ENCODE measurements around the gene TRAIP.
A peak's percentile ranks its signal among the peaks of the same experiment; 100 is the strongest.

Gene TRAIP

DNA sequence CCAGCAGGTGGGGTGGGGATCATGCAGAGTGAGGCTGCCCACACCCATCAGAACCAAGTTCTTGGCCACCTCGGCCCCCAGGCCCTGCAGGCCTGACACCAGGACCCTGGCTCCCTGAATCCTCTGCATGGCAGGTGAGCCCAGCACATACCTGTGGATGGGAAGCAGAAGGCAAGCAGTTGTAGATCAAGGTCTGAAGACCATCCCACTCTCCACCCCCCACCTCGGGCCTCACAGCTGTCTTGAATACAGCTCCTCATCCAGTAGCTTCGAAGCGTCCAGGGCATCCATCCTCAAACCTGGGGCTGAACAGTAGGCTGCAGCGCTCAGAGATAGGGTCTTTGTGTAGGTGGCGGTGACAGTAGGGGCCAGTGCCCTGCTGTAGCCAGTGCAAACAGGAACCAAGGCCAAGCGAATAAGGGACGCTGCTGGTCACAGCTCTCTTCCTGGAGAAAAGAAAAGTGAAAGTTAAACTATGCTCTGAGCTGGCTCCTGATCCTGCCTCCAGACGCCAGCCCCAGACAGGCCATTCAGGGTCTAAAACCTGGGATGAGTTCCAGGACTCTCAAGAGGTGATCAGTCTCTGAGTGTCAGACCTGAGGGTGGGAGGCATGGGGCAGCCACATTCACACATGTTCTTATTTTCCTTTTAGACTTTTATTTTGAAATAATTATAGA is 42.7 kb downstream of the TRAIP start, which contains the start of gene UBA7:
Gene UBA7 (minus strand): TSS at position 457 of the 678 bp plus-strand sequence. CDS start 166 bp downstream, at position 291.
- Histone ChIP-seq H3K27me3 (ENCODE audit: insufficient read depth, low read length) (no peaks in the 10 kb centered on the region), H3K4me3 (ENCODE audit: low read depth, low read length) (peak within 1 kb of the TSS; percentile 80), H3K27ac (ENCODE audit: low read depth, low read length) (peak within 1 kb of the TSS; percentile 38), H3K4me1 (ENCODE audit: control insufficient read depth, insufficient read depth, low read length, unreplicated experiment) (peaks cover 16% of the 10 kb centered on the region), H3K36me3 (ENCODE audit: insufficient read depth, low read length) (peaks cover 12% of the 10 kb centered on the region; the same call in 1 of the 2 replicates), H2AFZ (ENCODE audit: low read length, unreplicated experiment) (peak within 1 kb of the TSS; percentile 54), H3K79me2 (ENCODE audit: control insufficient read depth, insufficient read depth, low read length, unreplicated experiment) (peaks cover 11% of the 10 kb centered on the region)

DNA sequence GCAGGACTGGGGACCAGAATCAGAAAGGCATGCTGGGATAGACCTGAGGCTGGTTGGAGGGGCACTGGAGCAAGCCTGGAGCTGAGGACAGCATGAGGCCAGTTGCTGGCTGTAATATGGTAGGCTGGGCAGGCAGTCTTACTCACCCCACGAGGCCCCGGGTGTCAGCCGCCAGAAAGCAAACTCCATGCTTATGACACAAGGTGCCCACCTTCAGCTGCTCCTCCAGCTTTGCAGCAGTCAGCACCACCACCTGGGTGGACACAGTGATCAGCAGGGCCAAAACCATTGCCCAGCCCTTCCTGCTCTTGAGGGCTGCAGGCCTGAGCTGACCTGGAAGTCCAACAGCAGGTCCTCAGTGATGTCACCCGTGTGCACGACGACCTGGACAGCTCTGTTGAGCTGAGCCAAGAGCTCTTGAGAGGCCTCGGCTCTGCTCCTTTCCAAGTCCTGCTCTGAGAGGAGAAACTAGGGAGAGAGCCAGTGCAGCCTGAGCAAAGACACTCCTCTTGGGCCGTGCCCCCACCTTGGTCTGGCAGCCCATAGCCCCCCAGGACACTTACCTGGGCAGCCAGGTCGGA is 43.4 kb downstream of the TRAIP start:
- H2AFZ ChIP-seq (ENCODE audit: low read length, unreplicated experiment): peak overlapping the region; percentile 54
- H3K4me1 ChIP-seq (ENCODE audit: control insufficient read depth, insufficient read depth, low read length, unreplicated experiment): peaks cover 16% of the 10 kb centered on the region
- H3K36me3 ChIP-seq (ENCODE audit: insufficient read depth, low read length): peaks cover 12% of the 10 kb centered on the region; the same call in 1 of the 2 replicates
- H3K27ac ChIP-seq (ENCODE audit: low read depth, low read length): no peak overlapping the region
- peaks cover 11% of the 10 kb centered on the region for H3K79me2 ChIP-seq (ENCODE audit: control insufficient read depth, insufficient read depth, low read length, unreplicated experiment)
- peak overlapping the region; percentile 80 for H3K4me3 ChIP-seq (ENCODE audit: low read depth, low read length)
- no peaks in the 10 kb centered on the region for H3K27me3 ChIP-seq (ENCODE audit: insufficient read depth, low read length)

DNA sequence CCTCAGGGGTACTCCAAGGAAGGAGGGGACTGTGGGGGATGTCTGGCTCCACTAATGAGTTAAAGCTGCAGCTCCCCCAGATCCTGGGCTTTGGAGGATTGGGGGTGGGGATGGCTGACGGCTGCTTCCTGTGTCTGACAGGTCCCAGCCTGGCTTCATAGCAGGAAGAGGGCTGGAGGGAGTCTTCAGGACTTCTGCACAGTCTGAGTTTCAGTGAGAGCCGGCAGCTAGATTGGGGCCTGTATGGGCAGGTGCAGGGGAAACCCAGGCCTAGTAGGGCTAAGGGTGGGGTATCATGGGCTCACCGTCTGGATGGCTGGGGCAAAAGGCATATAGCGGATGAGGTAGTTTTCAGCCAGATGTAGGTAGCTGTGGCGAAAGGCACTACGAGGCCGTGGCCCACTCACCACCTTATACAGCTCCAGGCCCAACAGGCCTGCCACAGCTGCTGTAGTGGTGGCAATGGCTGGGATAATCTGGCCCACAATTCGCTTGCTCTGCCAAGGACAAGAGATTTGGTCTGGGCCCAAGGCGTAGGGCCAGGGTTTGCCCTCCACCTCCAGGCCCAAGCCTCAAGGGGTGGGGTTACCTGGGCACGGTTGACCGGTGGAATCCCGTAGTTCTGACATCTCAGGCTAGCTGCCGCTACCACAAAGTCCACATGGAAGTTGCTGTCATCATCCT is 48.8 kb downstream of the TRAIP start:
- H3K4me3 ChIP-seq (ENCODE audit: low read depth, low read length): no peak overlapping the region
- no peaks in the 10 kb centered on the region for H3K27me3 ChIP-seq (ENCODE audit: insufficient read depth, low read length)
- H3K4me1 ChIP-seq (ENCODE audit: control insufficient read depth, insufficient read depth, low read length, unreplicated experiment): peaks cover 39% of the 10 kb centered on the region
- H3K36me3 ChIP-seq (ENCODE audit: insufficient read depth, low read length): peaks cover 10% of the 10 kb centered on the region; the same call in 1 of the 2 replicates
- H3K27ac ChIP-seq (ENCODE audit: low read depth, low read length): no peak overlapping the region
- no peak overlapping the region for H2AFZ ChIP-seq (ENCODE audit: low read length, unreplicated experiment)
- peaks cover under 1% of the 10 kb centered on the region for H3K79me2 ChIP-seq (ENCODE audit: control insufficient read depth, insufficient read depth, low read length, unreplicated experiment)

DNA sequence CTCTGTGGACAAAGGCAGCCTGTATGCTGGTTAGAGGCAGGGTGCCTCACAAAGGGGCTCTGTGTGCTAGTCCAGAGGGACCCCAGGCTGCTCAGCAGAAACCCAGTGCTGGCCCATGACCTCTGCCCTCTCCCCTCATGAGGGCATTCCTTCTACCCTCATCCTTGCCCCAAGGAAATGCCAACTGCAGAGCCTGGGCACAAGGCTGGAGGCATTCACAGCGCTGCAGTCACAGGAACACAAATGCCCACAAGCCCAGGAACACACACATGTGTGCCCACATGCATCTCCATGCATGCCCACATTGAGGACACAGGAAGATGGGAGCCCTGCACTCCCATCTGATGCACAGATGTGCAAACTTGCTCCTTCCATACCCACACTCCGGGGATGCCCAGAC is 49.5 kb downstream of the TRAIP start:
- Histone ChIP-seq H2AFZ (ENCODE audit: low read length, unreplicated experiment) (no peak overlapping the region), H3K4me1 (ENCODE audit: control insufficient read depth, insufficient read depth, low read length, unreplicated experiment) (peaks cover 35% of the 10 kb centered on the region), H3K36me3 (ENCODE audit: insufficient read depth, low read length) (peaks cover 5% of the 10 kb centered on the region; the same call in 1 of the 2 replicates), H3K27ac (ENCODE audit: low read depth, low read length) (no peak overlapping the region), H3K4me3 (ENCODE audit: low read depth, low read length) (no peak overlapping the region), H3K79me2 (ENCODE audit: control insufficient read depth, insufficient read depth, low read length, unreplicated experiment) (no peaks in the 10 kb centered on the region), H3K27me3 (ENCODE audit: insufficient read depth, low read length) (no peaks in the 10 kb centered on the region)

DNA sequence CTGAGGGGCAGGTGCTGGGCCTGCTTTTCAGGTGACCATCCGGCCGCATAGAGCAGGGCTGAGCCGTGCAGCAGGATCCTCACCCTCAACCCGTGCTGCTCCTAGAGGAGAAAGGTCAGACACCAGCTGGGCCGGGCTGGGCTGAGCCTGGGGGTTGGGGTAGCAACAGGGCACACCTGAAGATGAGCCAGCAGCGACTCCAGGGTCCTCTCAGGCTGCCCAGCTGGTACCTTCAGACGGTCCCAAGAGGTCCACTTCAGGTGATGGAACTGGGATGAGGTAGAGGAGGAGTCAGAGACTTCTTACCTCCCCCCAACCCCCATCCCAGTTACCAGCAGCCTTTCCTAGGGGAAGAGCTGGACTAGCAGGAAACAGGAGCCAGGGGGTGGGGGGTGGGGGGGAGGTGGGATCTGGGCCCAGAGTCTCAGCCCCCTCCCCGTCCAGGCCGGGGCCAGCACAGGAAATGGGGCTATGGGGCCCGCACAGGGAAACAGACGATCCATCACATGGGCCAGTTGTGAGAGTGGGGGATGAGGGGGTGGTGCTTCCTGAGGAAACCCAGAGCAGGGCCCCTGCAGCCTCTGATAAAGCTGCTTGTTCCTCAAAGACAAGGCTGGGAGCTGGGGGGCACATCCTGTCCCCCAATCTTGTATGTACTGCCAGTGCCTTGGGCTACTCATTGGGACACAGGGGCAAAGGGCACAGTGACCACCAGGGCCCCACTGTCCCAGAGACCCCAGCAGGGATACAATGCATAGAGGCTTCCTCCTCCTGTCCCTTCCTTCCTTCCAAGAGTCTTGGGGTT is 50.3 kb downstream of the TRAIP start:
- H3K4me1 ChIP-seq (ENCODE audit: control insufficient read depth, insufficient read depth, low read length, unreplicated experiment): peaks cover 35% of the 10 kb centered on the region
- H3K4me3 ChIP-seq (ENCODE audit: low read depth, low read length): no peak overlapping the region
- peaks cover 4% of the 10 kb centered on the region; the same call in 1 of the 2 replicates for H3K27me3 ChIP-seq (ENCODE audit: insufficient read depth, low read length)
- peak overlapping the region; percentile 30 for H3K27ac ChIP-seq (ENCODE audit: low read depth, low read length)
- no peaks in the 10 kb centered on the region for H3K79me2 ChIP-seq (ENCODE audit: control insufficient read depth, insufficient read depth, low read length, unreplicated experiment)
- peaks cover 5% of the 10 kb centered on the region; the same call in 1 of the 2 replicates for H3K36me3 ChIP-seq (ENCODE audit: insufficient read depth, low read length)
- no peak overlapping the region for H2AFZ ChIP-seq (ENCODE audit: low read length, unreplicated experiment)

DNA sequence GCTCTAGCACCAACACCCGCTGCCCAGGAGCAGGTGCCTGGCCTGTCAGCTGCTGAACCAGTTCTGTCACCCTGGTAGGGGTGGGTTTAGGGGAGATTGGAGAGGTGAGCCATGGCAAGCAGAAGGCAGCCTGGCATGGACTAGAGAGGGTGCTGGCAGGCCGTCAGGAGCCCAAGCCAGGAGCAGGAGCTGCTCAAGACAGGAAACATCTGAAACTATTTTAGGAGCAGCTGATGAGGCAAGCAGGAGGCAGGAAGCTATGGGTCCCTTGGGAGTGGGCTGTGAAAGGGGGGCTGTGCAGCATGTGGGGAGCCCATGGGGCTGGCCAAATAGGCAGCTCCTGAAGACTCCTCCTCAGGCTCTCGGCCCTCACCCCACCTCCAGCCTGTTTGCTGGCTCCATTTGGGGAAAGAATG is 51.0 kb downstream of the TRAIP start:
- Histone ChIP-seq H3K79me2 (ENCODE audit: control insufficient read depth, insufficient read depth, low read length, unreplicated experiment) (no peaks in the 10 kb centered on the region), H3K4me1 (ENCODE audit: control insufficient read depth, insufficient read depth, low read length, unreplicated experiment) (peaks cover 35% of the 10 kb centered on the region), H3K36me3 (ENCODE audit: insufficient read depth, low read length) (peaks cover 5% of the 10 kb centered on the region; the same call in 1 of the 2 replicates), H2AFZ (ENCODE audit: low read length, unreplicated experiment) (no peak overlapping the region), H3K27ac (ENCODE audit: low read depth, low read length) (peak overlapping the region; percentile 30), H3K4me3 (ENCODE audit: low read depth, low read length) (peak overlapping the region; percentile 7; the same call in 1 of the 2 replicates), H3K27me3 (ENCODE audit: insufficient read depth, low read length) (peaks cover 4% of the 10 kb centered on the region; the same call in 1 of the 2 replicates)

DNA sequence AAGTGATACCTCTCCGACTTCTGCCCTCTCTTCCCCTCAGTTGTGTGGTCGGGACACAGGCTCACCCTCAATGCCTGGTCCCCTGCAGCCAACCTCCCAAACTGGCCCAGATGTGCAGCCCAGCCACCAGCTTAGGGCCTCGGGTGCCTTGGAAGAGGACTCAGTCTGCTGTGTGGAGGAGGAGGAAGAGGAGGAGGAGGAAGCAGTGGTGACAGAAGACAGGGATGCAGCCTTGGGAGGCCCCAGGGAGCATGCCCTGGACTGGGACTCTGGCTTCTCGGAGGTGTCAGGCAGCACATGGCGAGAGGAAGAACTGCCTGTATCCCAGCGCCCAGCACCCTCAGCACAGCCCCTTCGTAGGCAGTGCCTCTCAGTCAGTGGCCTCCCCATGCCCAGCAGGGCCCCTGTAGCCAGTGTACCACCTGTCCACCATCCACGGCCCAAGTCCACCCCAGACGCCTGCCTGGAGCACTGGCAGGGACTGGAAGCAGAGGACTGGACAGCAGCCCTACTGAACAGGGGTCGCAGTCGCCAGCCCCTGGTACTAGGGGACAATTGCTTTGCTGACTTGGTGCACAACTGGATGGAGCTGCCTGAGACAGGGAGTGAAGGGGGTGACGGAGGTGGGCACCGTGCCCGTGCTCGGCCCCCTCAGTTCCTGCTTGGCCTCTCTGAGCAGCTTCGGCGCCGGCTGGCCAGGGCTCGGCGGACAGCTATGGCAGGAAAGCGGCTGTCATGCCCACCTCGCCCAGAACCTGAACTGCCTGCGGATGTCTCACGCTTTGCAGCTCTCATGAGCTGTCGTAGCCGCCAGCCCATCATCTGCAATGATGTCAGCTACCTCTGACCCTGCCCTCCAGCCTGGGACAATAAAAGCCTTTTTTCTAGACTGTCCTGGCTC is 52.0 kb downstream of the TRAIP start:
- H2AFZ ChIP-seq (ENCODE audit: low read length, unreplicated experiment): no peak overlapping the region
- no peaks in the 10 kb centered on the region for H3K79me2 ChIP-seq (ENCODE audit: control insufficient read depth, insufficient read depth, low read length, unreplicated experiment)
- H3K4me3 ChIP-seq (ENCODE audit: low read depth, low read length): peak overlapping the region; percentile 76
- no peak overlapping the region for H3K27ac ChIP-seq (ENCODE audit: low read depth, low read length)
- peaks cover 42% of the 10 kb centered on the region for H3K4me1 ChIP-seq (ENCODE audit: control insufficient read depth, insufficient read depth, low read length, unreplicated experiment)
- peaks cover 2% of the 10 kb centered on the region; the same call in 1 of the 2 replicates for H3K36me3 ChIP-seq (ENCODE audit: insufficient read depth, low read length)
- peaks cover 4% of the 10 kb centered on the region; the same call in 1 of the 2 replicates for H3K27me3 ChIP-seq (ENCODE audit: insufficient read depth, low read length)

DNA sequence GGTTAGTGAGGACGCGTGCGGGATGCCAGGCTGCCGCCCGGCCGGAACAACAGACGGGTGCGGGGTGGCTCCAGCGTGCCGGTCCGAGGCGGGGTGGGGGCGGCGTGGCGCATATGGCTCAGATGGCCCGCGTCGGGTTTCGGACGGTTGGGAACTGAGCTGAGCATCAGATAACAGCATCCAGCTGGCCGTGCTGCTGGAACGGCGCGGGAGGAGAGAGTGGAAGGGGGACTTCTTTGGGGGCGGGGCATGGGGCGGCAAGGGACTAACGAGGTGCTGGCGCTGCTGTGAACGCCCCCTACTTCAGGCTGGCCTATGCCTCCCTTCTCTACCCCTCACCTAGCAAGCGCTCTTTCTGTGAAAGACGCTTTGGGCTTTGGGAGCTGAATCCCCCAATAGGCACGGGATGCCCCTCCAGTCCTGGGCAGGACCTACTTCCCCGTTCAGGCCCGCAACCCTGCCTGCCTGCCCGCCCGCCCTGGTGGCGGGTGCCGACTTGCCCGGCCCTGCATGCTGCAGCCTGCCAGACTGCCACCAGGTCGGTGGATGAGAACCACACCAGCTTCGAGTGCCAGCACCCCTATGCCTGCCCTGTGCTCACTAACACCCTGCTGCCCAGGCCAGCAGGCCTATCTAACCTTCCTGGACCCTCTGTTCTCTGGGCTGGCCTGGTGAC is 52.8 kb downstream of the TRAIP start:
- H2AFZ ChIP-seq (ENCODE audit: low read length, unreplicated experiment): peak overlapping the region; percentile 96
- H3K27ac ChIP-seq (ENCODE audit: low read depth, low read length): no peak overlapping the region
- peaks cover 4% of the 10 kb centered on the region; the same call in 1 of the 2 replicates for H3K27me3 ChIP-seq (ENCODE audit: insufficient read depth, low read length)
- H3K79me2 ChIP-seq (ENCODE audit: control insufficient read depth, insufficient read depth, low read length, unreplicated experiment): no peaks in the 10 kb centered on the region
- no peaks in the 10 kb centered on the region for H3K36me3 ChIP-seq (ENCODE audit: insufficient read depth, low read length)
- H3K4me3 ChIP-seq (ENCODE audit: low read depth, low read length): peak overlapping the region; percentile 76
- H3K4me1 ChIP-seq (ENCODE audit: control insufficient read depth, insufficient read depth, low read length, unreplicated experiment): peaks cover 48% of the 10 kb centered on the region

Data from ACC112 (cell line).